ENCODE measurements around the gene OGG1. TPM values are rescaled to one million over a fixed set of nuclear protein-coding genes. Genes with fewer than 3 reads are reported as not detected.

OGG1 gene
- 10 to 100 TPM in 2 of 3 donors, 1 to 10 TPM in 1; 8.6 to 24.4 (median 13.9) TPM for polyA plus RNA-seq

DNA sequence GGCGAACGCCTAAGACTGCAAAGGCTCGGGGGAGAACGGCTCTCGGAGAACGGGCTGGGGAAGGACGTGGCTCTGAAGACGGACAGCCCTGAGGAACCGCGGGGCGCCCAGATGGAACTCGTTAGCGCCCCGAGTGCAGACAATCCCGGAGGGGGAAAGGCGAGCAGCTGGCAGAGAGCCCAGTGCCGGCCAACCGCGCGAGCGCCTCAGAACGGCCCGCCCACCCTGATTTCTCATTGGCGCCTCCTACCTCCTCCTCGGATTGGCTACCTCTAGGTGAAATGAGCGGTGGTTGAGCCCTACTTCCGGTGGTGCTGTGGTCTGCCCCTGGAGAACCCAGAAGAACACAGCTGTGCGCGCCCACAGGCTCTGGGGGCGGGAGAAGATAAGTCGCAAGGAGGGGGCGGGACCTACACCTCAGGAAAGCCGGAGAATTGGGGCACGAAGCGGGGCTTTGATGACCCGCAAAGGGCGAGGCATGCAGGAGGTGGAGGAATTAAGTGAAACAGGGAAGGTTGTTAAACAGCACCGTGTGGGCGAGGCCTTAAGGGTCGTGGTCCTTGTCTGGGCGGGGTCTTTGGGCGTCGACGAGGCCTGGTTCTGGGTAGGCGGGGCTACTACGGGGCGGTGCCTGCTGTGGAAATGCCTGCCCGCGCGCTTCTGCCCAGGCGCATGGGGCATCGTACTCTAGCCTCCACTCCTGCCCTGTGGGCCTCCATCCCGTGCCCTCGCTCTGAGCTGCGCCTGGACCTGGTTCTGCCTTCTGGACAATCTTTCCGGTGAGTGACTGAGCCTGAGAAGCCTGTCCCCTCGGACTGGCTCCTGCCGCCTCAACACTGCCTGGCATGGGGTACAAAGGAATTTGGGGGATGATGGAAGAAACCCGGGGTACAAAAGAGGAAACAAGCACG, at the start of gene OGG1:
TSS of gene OGG1 (plus strand) at position 308 of the 911 bp plus-strand sequence. CDS start at position 643, 335 bp downstream.
- WGBS, 3 donors: 0% methylated on average over 60 of the region's 60 CpGs

DNA sequence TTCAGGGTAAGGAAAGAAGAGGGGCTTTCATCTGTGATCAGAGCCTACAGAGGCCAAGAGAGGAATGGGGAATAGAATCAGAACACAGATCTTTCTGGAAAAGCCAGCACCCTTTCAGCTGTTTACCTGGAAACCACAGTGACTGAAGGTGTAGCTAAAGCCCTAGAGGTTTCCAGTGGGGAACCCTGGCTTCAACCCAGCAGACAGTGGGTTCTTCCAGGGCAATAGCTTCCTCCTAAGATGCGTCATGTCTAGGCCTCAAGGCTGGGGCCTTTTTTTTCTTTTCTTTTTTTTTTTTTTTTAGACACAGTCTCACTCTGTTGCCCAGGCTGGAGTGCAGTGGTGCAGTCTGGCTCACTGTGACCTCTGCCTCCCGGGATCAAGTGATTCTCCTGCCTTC, 49.2 kb upstream of the OGG1 start:
- 79 to 87% (median 80%) methylated on average over 2 of the region's 2 CpGs for WGBS, 3 donors
- H3K27ac ChIP-seq (ENCODE audit: low read depth, low read length): no peak overlapping the region

More for the DNA sequence above, at the start of gene OGG1:
- H3K27ac ChIP-seq (ENCODE audit: low read depth, low read length): peak within 1 kb of the TSS; percentile 36

DNA sequence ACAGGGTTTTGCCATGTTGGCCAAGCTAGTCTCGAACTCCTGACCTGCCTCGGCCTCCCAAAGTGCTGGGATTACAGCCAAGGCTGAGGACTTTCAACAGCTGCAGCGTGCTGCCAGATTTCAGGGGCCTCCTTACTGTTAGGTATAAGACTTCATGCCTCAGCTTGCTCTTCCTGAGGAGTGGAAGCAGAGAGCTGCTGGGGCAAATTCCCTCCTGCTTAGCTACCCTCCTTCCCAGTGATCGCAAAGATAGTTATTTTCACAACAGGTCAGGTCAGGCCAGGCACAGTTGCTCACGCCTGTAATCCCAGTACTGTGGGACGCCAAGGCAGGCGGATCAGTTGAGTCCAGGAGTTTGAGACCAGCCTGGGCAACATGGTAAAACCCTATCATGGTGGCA, 48.7 kb upstream of the OGG1 start:
- H3K27ac ChIP-seq (ENCODE audit: low read depth, low read length): no peak overlapping the region
- WGBS, 3 donors: 92 to 94% (median 94%) methylated on average over 7 of the region's 7 CpGs

DNA sequence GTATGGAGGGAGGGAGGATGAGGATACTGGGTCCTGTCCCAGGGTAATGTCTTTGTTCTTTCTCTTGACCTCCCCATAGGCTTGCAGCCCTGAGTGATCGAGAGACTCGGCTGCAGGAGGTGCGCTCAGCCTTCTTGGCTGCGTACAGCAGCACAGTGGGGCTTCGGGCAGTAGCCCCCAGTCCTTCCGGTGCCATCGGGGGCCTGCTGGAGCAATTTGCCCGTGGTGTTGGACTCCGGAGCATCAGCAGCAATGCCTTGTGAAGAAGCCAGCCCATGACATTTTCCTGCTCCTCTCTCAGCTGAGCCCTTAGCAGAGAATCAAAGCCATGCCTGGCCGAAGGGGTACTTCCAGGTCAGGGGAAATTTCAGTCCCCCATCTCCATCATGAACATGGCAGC, 48.0 kb upstream of the OGG1 start:
- WGBS, 3 donors: 95% methylated on average over 10 of the region's 10 CpGs
- no peak overlapping the region for H3K27ac ChIP-seq (ENCODE audit: low read depth, low read length)

DNA sequence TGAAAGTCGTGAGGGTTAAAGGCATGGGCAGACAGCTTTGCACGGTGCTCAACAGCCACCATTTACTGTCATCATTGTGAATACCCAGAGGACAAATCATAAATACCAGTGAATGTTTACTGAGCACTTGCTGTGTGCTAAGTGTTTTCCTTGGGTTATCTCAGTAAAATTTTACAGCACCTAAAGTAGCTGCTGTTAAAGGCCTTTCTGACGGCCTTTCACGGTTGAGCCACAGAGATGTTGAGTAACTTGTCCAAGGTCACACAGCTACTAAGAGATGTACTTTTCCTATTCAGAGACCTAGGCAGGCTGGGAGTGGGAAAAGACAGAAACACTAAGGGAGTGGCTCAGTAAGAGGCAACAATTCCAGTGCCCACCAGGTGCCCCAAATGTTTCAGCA, 46.5 kb upstream of the OGG1 start:
- H3K27ac ChIP-seq (ENCODE audit: low read depth, low read length): no peak overlapping the region
- 80 to 90% (median 85%) methylated on average over 4 of the region's 4 CpGs for WGBS, 3 donors

DNA sequence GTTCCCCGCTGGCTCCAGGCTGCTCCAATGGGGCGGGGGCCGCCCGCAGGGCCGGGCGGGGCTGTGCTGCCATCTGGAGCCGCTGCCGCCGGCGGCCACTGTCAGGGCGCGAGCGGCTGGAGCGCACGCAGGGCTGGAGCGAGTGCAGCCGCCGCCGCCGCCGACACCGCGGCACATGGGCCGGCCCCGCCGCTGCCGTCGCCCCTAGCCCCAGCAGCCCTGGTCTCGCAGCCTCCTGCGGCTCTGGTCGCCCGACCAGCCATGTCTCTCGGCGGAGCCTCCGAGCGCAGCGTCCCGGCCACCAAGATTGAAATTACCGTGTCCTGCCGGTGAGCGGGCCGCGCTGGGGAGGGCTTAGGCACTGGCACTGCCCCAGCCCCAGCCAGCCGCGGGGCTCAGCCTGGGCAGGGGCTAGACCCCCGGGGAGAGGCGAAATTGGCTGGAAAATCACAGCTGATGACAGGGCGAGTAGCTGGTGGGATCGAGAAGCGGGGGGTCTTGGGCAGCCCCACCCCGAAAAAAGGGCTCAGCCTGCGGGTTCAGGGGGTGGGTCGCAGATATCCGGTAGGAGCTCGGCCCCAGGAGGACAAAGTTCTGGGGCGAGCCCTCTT, 45.9 kb upstream of the OGG1 start, which contains the start of gene CPNE9:
TSS of gene CPNE9 (plus strand) at position 98 of the 611 bp plus-strand sequence. CDS start at position 262, 164 bp downstream.
- 2 to 6% (median 3%) methylated on average over 43 to 56 of the region's 56 CpGs for WGBS, 3 donors
- H3K27ac ChIP-seq (ENCODE audit: low read depth, low read length): no peak within 1 kb of the TSS

DNA sequence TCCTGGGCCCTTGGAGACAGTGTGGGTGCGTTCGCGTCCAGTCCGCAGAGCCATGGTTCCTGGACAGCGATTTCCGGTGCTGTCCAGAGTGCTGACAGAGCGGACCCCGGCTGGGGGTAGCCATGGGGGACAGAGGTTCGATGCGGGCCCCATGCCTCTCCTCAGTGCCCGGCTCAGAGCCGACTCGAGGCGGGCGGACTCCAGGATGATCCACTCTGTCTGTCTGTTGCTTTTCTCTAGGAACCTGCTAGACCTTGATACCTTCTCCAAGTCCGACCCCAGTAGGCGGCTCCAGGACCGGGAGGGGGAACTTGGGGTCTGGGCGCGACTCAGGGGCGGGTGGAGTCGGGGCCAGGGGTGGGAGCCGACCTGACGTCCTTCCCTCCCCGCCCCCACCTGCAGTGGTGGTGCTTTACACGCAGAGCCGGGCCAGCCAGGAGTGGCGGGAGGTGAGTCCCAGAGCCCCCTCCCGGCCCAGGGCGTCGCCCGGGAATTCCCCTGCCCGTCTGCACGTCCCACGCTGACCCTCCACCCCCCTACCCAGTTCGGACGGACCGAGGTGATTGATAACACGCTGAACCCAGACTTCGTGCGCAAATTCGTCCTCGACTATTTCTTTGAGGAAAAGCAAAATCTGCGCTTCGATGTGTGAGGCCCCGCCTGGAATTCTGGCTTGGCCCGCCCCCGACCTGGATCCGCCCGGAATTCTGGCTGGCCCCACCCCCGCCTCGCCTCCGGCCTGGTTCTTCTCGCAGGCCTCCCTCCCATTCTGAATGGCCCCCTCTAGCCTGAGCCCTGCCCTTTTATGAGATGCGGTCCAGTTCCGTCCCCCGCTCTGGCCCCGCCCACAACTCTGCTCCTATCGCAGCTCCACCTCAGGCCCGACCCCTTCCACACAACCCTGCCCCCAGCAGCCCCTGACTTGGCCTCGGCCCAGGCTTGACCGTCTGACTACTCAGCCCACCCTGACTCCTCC, 45.1 kb upstream of the OGG1 start:
- H3K27ac ChIP-seq (ENCODE audit: low read depth, low read length): no peak overlapping the region
- WGBS, 3 donors: 1 to 3% (median 3%) methylated on average over 59 to 62 of the region's 62 CpGs

DNA sequence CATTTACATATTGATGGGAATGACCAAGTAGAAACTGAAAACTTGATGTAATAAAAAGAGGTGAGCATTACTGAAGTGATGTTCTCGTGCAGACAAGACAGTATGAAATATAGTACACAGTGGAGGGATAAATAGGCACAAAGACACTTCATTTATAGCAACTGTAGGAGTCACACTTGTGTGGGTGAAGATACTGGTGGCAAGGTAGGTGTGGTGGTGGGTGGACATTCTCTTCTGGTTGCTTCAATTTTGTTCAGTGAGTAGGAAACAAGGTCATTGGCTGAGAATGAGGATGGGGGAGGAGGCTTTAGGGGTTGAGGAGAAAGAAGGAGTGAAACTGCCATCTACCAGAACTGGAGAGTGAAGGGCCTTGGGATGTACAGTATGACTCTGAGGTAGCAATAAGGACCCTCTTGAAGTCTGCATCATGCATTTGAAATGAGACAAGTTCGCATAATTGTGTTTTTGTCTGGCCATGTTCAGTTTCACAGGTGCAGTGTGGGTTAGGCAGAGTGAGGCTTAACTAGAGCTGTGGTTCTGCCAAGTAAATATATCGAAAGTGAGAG, 39.5 kb upstream of the OGG1 start:
- H3K27ac ChIP-seq (ENCODE audit: low read depth, low read length): no peak overlapping the region
- 74 to 89% (median 81%) methylated on average over 3 of the region's 3 CpGs for WGBS, 3 donors

DNA sequence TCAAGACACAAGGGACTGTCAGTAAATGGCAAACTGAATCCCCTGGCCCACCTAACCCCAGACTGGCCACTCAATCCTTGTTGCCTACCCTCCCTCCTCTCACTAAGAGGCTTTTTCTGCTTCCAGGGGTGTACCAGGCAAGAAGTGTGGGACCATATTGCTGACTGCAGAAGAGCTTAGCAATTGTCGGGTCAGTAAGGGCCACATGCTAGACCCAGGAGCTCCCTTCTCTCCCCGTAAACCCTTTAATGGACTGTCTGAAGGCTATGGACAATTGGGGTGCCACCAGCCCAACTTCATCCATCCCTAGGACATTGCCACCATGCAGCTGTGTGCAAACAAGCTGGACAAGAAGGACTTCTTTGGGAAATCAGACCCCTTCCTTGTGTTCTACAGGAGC, 37.3 kb upstream of the OGG1 start:
- no peak overlapping the region for H3K27ac ChIP-seq (ENCODE audit: low read depth, low read length)
- WGBS, 3 donors: 67 to 98% (median 74%) methylated on average over 2 of the region's 2 CpGs

DNA sequence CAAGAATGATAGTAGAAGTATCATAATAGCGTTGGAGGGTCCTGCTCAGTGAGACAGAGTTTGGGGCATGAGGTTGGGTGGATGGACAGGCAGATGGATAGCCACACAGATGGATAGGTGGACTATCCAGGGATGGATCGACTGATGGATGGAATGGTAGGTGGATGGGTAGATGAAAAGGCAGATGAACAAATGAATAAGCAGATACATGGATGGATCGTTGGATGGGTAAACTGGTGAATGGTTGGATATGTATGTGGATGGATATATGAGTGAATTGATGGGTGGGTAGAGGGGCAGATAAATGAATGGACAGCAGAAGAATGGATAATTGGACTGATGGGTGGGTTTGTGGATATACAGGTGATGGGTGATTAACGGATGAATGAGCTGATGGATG, 36.6 kb upstream of the OGG1 start:
- no peak overlapping the region for H3K27ac ChIP-seq (ENCODE audit: low read depth, low read length)
- 75 to 93% (median 88%) methylated on average over 4 of the region's 4 CpGs for WGBS, 3 donors

DNA sequence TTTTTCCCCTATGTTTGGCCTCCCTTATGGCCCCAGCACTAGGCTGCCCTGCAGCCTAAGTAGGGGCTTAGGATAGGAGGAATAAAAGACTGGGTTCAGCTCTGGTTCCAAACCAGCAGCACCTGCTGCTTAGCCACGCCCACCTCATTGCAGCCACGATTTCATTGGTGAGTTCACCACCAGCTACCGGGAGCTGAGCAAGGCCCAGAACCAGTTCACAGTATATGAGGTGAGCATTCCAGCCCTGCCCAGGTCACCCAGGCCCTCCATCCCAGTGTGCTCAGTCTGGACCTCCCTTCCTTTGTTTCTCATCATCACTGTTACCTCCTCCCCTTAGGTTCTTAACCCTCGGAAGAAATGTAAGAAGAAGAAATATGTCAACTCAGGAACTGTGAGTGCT, 34.6 kb upstream of the OGG1 start:
- no peak overlapping the region for H3K27ac ChIP-seq (ENCODE audit: low read depth, low read length)

DNA sequence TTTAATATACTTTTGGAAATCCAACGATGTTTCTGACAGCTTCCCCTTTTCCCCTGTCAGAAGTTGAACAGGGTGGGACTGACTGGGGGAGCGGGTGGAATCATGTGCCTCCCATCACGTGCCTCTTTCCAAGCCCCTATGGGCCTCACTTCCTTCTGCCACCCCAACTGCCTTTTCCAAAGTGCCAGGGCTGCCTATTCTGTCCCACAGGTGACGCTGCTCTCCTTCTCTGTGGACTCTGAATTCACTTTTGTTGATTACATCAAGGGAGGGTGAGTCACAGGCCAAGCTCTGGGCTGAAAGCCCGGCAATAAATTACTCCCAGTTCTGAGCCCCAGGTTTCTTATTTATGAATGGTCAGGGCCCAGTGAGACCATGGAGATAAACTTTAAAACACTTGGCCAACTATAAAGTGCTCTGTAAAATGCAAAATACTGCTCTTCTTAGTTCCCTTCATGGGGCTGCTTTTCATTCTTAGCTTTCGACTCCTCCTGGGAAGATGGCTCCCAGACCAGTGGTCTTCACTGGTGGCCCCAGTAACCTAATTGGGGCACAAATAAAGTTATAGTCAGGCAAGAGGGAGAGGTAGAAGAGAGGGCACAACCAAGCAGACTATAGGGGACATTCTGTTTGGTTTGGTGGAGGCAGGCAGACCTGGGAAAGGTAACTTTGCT, 33.9 kb upstream of the OGG1 start:
- 17 to 46% (median 21%) methylated on average over 6 of the region's 6 CpGs for WGBS, 3 donors
- H3K27ac ChIP-seq (ENCODE audit: low read depth, low read length): no peak overlapping the region

More for the DNA sequence above, 34.6 kb upstream of the OGG1 start:
- 15 to 29% (median 18%) methylated on average over 4 of the region's 4 CpGs for WGBS, 3 donors

DNA sequence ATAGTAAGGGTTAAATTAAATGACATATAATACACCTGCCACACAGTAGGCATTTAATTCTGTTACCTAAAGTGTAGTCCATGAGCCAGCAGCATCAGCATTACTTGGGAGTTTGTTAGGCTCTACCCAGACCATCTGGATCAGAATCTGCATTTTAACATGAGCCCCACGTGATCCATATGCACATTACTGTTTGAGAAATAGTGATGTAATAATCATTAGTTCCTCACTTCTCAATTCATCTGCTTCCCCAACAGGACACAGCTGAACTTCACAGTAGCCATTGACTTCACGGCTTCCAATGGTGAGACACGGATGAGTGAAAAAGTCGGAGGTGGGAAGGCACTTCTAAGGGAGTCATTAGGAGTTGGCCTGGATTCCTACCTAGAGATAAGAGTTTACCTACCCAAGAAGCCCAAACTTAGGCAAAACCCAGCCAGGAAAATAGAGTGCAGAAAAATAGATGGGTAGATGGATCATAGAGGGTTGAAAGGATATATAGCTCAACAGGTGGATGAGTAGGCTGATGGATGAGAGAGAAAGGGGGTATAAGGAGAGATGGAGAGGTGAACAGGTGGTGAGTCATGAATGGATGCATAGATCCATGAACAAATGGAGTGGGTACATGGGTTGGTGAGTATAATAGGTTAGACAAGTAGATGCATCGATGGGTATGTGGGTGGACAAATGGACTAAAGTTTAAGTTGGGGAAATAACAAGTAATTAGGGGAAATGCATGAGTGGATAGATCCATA, 32.8 kb upstream of the OGG1 start:
- WGBS, 3 donors: 65 to 79% (median 73%) methylated on average over 5 of the region's 5 CpGs
- no peak overlapping the region for H3K27ac ChIP-seq (ENCODE audit: low read depth, low read length)

DNA sequence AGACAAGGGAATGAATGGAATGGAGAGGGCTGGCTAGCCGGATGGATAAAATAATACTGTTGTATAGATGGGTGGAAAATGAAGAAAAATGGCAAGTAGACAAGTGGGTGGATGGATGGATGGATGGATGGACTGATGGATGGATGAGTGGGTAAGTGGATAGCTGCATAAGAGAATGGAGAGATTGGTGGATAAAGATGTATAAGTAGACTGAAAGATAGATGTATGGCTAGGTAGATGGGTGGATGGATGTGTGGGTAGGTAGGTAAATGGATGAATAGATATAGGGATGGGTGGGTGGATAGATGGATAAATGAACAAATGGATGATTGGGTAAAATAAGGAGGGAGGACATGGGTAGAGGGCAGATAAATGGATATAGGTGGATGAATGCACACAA, 32.2 kb upstream of the OGG1 start:
- WGBS, 3 donors: 61 to 91% (median 84%) methylated on average over 1 of the region's 1 CpG
- no peak overlapping the region for H3K27ac ChIP-seq (ENCODE audit: low read depth, low read length)

DNA sequence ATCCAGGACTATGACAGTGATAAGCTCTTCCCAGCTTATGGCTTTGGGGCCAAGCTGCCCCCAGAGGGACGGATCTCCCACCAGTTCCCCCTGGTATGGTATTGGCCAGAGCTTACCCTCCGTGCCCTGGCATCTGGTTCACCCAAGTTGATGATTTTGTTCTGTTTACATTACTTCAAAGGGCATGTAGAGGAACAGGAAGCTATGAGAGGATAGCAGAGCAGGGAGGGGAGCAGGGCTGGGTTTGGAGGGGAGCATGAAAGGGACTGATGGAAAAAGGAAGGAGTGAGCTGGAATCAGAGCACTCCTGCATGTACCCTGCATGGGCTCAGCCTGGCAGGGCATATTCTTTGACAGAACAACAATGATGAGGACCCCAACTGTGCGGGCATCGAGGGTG, 31.6 kb upstream of the OGG1 start:
- no peak overlapping the region for H3K27ac ChIP-seq (ENCODE audit: low read depth, low read length)
- 58 to 75% (median 72%) methylated on average over 4 of the region's 4 CpGs for WGBS, 3 donors

DNA sequence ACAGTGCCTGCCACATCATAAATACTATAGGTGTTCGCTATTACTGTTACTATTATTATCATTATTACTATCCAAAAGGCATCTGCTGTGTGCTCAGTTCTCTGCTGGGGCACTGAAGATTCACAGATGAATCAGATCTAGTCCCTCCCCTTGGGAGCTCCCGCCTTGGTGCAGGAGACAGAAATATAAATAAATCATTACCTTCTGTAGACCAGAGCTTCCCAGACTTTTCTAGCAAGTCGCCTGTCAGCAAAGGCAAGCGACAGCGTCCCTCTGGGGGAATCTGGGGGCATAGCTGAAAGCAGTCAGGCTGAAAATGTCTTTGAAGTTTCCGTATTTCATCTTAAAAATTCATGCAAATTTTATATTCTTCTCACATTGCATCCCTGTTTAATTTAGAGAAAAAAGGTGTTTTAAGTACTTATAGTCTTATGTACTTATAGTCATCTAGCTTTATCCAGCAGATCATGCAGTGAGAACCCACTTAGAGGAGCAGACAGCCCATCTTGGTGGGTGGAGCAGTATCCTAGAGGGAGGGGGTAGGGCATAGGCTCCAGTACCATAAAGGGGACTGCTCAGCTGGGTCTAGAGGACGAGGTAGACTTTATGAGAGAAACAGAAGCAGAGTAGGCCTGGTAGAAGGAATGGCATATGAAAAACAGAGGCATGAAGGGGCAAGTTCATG, 28.6 kb upstream of the OGG1 start:
- WGBS, 3 donors: 34 to 61% (median 57%) methylated on average over 7 of the region's 7 CpGs
- H3K27ac ChIP-seq (ENCODE audit: low read depth, low read length): no peak overlapping the region

DNA sequence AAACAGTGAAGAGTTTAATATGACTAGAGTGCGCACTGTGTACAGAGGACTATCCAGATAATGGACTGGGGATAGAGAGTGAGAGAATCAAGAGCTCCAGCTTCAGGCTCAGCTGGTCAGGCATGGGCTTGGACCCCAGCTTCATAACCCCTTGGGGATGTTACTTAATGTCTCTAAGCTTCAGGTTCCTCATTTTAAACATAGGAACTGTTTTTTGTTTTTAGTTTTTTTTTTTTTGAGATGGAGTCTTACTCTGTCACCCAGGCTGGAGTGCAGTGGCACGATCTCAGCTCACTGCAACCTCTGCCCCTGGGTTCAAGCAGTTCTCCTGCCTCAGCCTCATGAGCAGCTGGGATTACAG, 28.1 kb upstream of the OGG1 start:
- H3K27ac ChIP-seq (ENCODE audit: low read depth, low read length): no peak overlapping the region
- WGBS, 3 donors: 69 to 95% (median 86%) methylated on average over 2 of the region's 2 CpGs

All from adipose tissue (tissue), 3 donors.